H1 (cell line): ENCODE measurements around the gene ZDHHC1. TPM values are rescaled to one million over a fixed set of nuclear protein-coding genes. Genes with fewer than 3 reads are reported as not detected.
A peak's percentile ranks its signal among the peaks of the same experiment; 100 is the strongest.

ENCODE experiments used
- CTCF ChIA-PET: fragments of 300-600 bp; sonication (Branson Sonifier 250); formaldehyde crosslinking; loops from one replicate; lab custom pipeline; 2021; ENCODE audit not compliant: partially characterized antibody; lab: Charles Lee
- POLR2A ChIA-PET: fragments of 300-600 bp; sonication (Branson Sonifier 250); formaldehyde crosslinking; loops from one replicate; lab custom pipeline; 2021; ENCODE audit warnings: inconsistent platforms; ENCODE audit not compliant: partially characterized antibody; lab: Charles Lee
- DNase-seq, 2 experiments: peaks; one replicate each; pipeline versions ENCODE4 v3.0.0 to v3.0.0-alpha.2; 2010 to 2022; ENCODE audit warnings: low spot score in 2 of 2, low read depth in 1 of 2, mixed read lengths in 1 of 2
- FAIRE-seq: peaks from 2 replicates; lab custom pipeline; 2011; peaks lifted over from hg19 to GRCh38; lab: Jason Lieb, UNC
- H2AFZ ChIP-seq: 2 replicates; pipeline ENCODE4 v1.8.1; 2012; ENCODE audit warnings: low read length, inconsistent platforms
- H2AK5ac ChIP-seq: 2 replicates; pipeline ENCODE4 v1.6.1; 2013; ENCODE audit warnings: low read depth, low read length
- H2BK120ac ChIP-seq: replicated peaks from 2 replicates; pipeline ENCODE3; 2013; ENCODE audit warnings: low read depth, low read length, inconsistent platforms
- H2BK12ac ChIP-seq: 2 replicates; pipeline ENCODE4 v1.6.1; 2013; ENCODE audit warnings: low read depth, low read length
- H2BK15ac ChIP-seq: 2 replicates; pipeline ENCODE4 v1.6.1; 2013; ENCODE audit warnings: low read length
- H2BK20ac ChIP-seq: 2 replicates; pipeline ENCODE4 v1.6.1; 2013; ENCODE audit warnings: low read length
- H2BK5ac ChIP-seq: 2 replicates; pipeline ENCODE4 v1.6.1; 2013; ENCODE audit warnings: low read depth, low read length
- H3K14ac ChIP-seq: 2 replicates; pipeline ENCODE4 v1.6.1; 2013; ENCODE audit warnings: inconsistent platforms; ENCODE audit not compliant: insufficient read length
- H3K18ac ChIP-seq: 2 replicates; pipeline ENCODE4 v1.6.1; 2013; ENCODE audit warnings: low read length; ENCODE audit errors: extremely low read depth
- H3K23ac ChIP-seq: 2 replicates; pipeline ENCODE4 v1.6.1; 2013; ENCODE audit warnings: inconsistent platforms; ENCODE audit not compliant: insufficient read length
- H3K23me2 ChIP-seq: 2 replicates; pipeline ENCODE4 v1.6.1; 2013; ENCODE audit warnings: low read depth, low read length
- H3K27ac ChIP-seq: 2 replicates; pipeline ENCODE4 v1.6.1; 2011; ENCODE audit warnings: low read depth, low read length, inconsistent platforms
- H3K27me3 ChIP-seq, 4 experiments: replicated peaks in 1 of 4; 1 replicate in 1 of 4; 2 replicates in 3 of 4; pipeline versions ENCODE4 v1.6.1 to v1.8.1; 2011 to 2013; ENCODE audit warnings: low read length in 3 of 4, mild to moderate bottlenecking in 3 of 4, inconsistent platforms in 2 of 4, mixed read lengths in 2 of 4, moderate library complexity in 1 of 4; ENCODE audit not compliant: control insufficient read depth in 3 of 4, insufficient read depth in 3 of 4; ENCODE audit errors: extremely low read depth in 1 of 4
- H3K36me3 ChIP-seq, 4 experiments: 2 replicates each; pipeline versions ENCODE4 v1.6.1 to v1.8.1; 2011 to 2013; ENCODE audit warnings: mild to moderate bottlenecking in 4 of 4, low read length in 3 of 4, moderate library complexity in 2 of 4, control low read depth in 1 of 4, inconsistent platforms in 1 of 4; ENCODE audit not compliant: insufficient read depth in 4 of 4, control insufficient read depth in 2 of 4
- H3K4ac ChIP-seq: replicated peaks from 2 replicates; pipeline ENCODE3; 2013; ENCODE audit warnings: low read length, low read depth, mixed read lengths, inconsistent platforms; ENCODE audit not compliant: insufficient read length
- H3K4me1 ChIP-seq, 4 experiments: replicated peaks in 1 of 4; 1 replicate in 1 of 4; 2 replicates in 3 of 4; pipeline versions ENCODE4 v1.6.1 to v1.8.1; 2011 to 2013; ENCODE audit warnings: low read length in 3 of 4, inconsistent platforms in 2 of 4, mixed read lengths in 1 of 4; ENCODE audit not compliant: insufficient read depth in 4 of 4, control insufficient read depth in 3 of 4
- H3K4me2 ChIP-seq, 2 experiments: 2 replicates each; pipeline versions ENCODE4 v1.6.1 to v1.8.1; 2011 to 2013; ENCODE audit warnings: low read depth in 2 of 2, low read length in 2 of 2, control low read depth in 1 of 2, inconsistent platforms in 1 of 2, mild to moderate bottlenecking in 1 of 2; ENCODE audit not compliant: insufficient read depth in 1 of 2
- H3K4me3 ChIP-seq, 4 experiments: fragments of 200-600, 300-600 bp in 1 of 4; sonication (generic), shearing (Covaris generic), sonication (Bioruptor Twin) in 1 of 4; 2 replicates each; pipeline versions ENCODE4 v1.5.1 to v1.8.1; 2011 to 2016; ENCODE audit warnings: low read length in 4 of 4, low read depth in 3 of 4, control low read depth in 2 of 4, inconsistent platforms in 2 of 4, mild to moderate bottlenecking in 2 of 4, mixed read lengths in 1 of 4, moderate library complexity in 1 of 4; ENCODE audit not compliant: insufficient read depth in 2 of 4; ENCODE audit errors: extremely low read depth in 1 of 4
- H3K56ac ChIP-seq: replicated peaks from 2 replicates; pipeline ENCODE3; 2013; ENCODE audit warnings: low read depth, mild to moderate bottlenecking, mixed read lengths, low read length, inconsistent platforms; ENCODE audit not compliant: insufficient read length
- H3K79me1 ChIP-seq: 2 replicates; pipeline ENCODE4 v1.6.1; 2013; ENCODE audit warnings: low read depth, low read length, control low read depth
- H3K79me2 ChIP-seq, 2 experiments: 2 replicates each; pipeline versions ENCODE4 v1.6.1 to v1.8.1; 2012 to 2013; ENCODE audit warnings: low read length in 2 of 2, mild to moderate bottlenecking in 2 of 2, inconsistent platforms in 1 of 2; ENCODE audit not compliant: insufficient read depth in 2 of 2, control insufficient read depth in 1 of 2
- H3K9ac ChIP-seq, 4 experiments: replicated peaks in 1 of 4; 1 replicate in 1 of 4; 2 replicates in 3 of 4; pipeline versions ENCODE4 v1.6.1 to v1.8.1; 2011 to 2013; ENCODE audit warnings: low read depth in 3 of 4, low read length in 3 of 4, control low read depth in 2 of 4, mild to moderate bottlenecking in 2 of 4, moderate library complexity in 2 of 4, inconsistent platforms in 1 of 4; ENCODE audit errors: extremely low read depth in 1 of 4
- H3K9me3 ChIP-seq, 2 experiments: 2 replicates each; pipeline versions ENCODE4 v1.6.1 to v1.8.1; 2012 to 2013; ENCODE audit warnings: mild to moderate bottlenecking in 2 of 2, moderate library complexity in 2 of 2, control low read depth in 1 of 2, inconsistent platforms in 1 of 2, low read depth in 1 of 2, low read length in 1 of 2, mixed read lengths in 1 of 2; ENCODE audit not compliant: insufficient read depth in 2 of 2
- H4K20me1 ChIP-seq, 2 experiments: replicated peaks in 1 of 2; 2 replicates each; pipeline versions ENCODE3 to v1.8.1; 2011 to 2013; ENCODE audit warnings: inconsistent platforms in 2 of 2, low read length in 2 of 2, mild to moderate bottlenecking in 1 of 2; ENCODE audit not compliant: insufficient read depth in 2 of 2, control insufficient read depth in 1 of 2
- H4K5ac ChIP-seq: 2 replicates; pipeline ENCODE4 v1.6.1; 2013; ENCODE audit warnings: low read length, low read depth, mixed read lengths, inconsistent platforms; ENCODE audit not compliant: insufficient read length
- H4K8ac ChIP-seq: 2 replicates; pipeline ENCODE4 v1.8.0; 2013; ENCODE audit warnings: mild to moderate bottlenecking, moderate library complexity, low read length, inconsistent platforms; ENCODE audit not compliant: insufficient read depth; ENCODE audit errors: extremely low read depth
- H4K91ac ChIP-seq: replicated peaks from 2 replicates; pipeline ENCODE3; 2013; ENCODE audit warnings: low read length, mixed read lengths, inconsistent platforms; ENCODE audit not compliant: insufficient read length
- CHD1 ChIP-seq: IDR thresholded peaks from 2 replicates; pipeline ENCODE4 v1.6.1; 2012; ENCODE audit warnings: low read depth, low read length, improper control_type of control experiment
- WGBS, 2 experiments: shearing (Covaris generic) in 1 of 2; methylation state at CpG; one replicate each; pipeline versions ENCODE4 v1.1.6 to v1.1.7; 2013 to 2015; ENCODE audit warnings: low lambda C conversion rate in 2 of 2, mixed read lengths in 2 of 2, inconsistent platforms in 1 of 2, low coverage in 1 of 2, missing lambda C conversion rate in 1 of 2; ENCODE audit not compliant: insufficient replicate concordance in 2 of 2, insufficient coverage in 1 of 2, insufficient read length in 1 of 2; ENCODE audit errors: extremely low coverage in 1 of 2, missing lambda C conversion rate in 1 of 2; 5-methylcytosine and 5-hydroxymethylcytosine counted together
- polyA plus RNA-seq, 7 experiments: library from polyadenylated mRNA; depleted of rRNA in 3 of 7; stranded (reverse) in 5 of 7; unstranded in 2 of 7; fragments of >200 nt in 5 of 7; fragments of 200-250 nt in 2 of 7; gene quantifications; 1 replicate in 5 of 7; 2 replicates in 1 of 7; 4 replicates in 1 of 7; pipeline versions ENCODE4 v1.2.1 to v1.2.3, GENCODE V29; 2011 to 2013; ENCODE audit warnings: missing spikeins in 2 of 7, mixed read lengths in 2 of 7
- total RNA-seq: library from RNA; stranded (reverse); fragmentation: NEBNext Ultra II Directional; extraction: Animal tissue kit (Norgen Biotek cat#: 25700); gene quantifications from 2 replicates; pipeline ENCODE4 v1.2.1, GENCODE V29; 2021

ZDHHC1 gene
- total and polyA plus RNA-seq, 2 of the 8 experiments (the other 6 are each of a cell fraction or from before 2014, with no cell fraction given), result 3.1 to 4.9 TPM

DNA sequence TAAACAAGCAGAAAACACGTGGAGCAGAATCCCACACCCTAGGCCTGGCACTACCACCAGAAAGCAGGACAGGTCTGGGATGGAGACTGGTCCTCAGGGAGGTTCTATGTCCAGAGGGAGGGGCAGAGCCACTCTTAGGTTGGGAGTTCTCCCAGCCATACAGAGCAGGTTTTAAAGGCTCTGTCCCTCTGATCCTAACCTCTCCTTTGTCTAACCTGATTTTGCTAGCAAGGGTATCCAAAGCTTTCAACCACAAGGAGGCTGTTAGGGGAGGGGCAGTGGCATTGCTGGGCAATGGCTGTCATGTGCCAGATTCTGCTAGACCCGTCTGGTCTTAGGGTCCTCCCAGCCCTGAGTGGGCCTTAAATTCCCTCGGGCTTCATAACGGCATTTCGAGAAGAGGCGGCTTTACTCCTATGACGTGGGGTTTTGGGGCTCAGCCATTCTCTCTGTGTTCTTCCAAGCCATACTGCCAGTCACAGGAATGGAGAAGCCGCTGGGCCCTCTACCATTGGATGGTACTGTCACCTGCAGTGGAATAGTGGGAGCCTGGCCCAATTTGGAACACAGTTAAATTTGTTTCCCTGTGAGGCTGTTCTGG is 28.7 kb downstream of the ZDHHC1 start:
- Histone ChIP-seq H2AK5ac (no peak overlapping the region), H3K4me1 (peaks cover 0 to 14% (median 4%) of the 10 kb centered on the region in 4 experiments; a peak in 6 of 7 replicates), H4K20me1 (peaks cover under 1 to 3% of the 10 kb centered on the region in 2 experiments), H3K27me3 (peaks cover under 1 to 13% (median 8%) of the 10 kb centered on the region in 4 experiments), H2BK15ac (no peak overlapping the region), H4K91ac (no peak overlapping the region), H2BK120ac (no peak overlapping the region), H3K56ac (no peak overlapping the region), H3K79me2 (no peaks in the 10 kb centered on the region), H3K18ac (no peak overlapping the region), H3K9me3 (no peaks in the 10 kb centered on the region), H4K5ac (no peak overlapping the region), H3K23ac (no peak overlapping the region), H2BK12ac (no peak overlapping the region; the same call in 1 of the 2 replicates), H2BK20ac (no peak overlapping the region), H3K27ac (no peak overlapping the region), H3K4me2 (peak overlapping the region; percentile 22 to 35; a peak in 1 of 4 replicates), H3K79me1 (no peaks in the 10 kb centered on the region), H3K9ac (no peak overlapping the region), H3K14ac (no peak overlapping the region), H3K4me3 (no peak overlapping the region), H3K4ac (no peak overlapping the region), H2AFZ (no peak overlapping the region), H4K8ac (no peak overlapping the region), H2BK5ac (no peak overlapping the region), H3K23me2 (no peaks in the 10 kb centered on the region), H3K36me3 (no peaks in the 10 kb centered on the region)
- TF ChIP-seq CHD1, result no peak
- no peak for DNase-seq
- CTCF ChIA-PET, result interaction anchor here (0.7 to 32.4 kb wide), 9 partner anchors 9 to 1349 kb away, joined by 3 to 476 read pairs (median 5); partner anchors contain the start of genes KCTD19, LRRC36 and ZDHHC1
- 86% methylated on average over 8 of the region's 8 CpGs; no CpG with 5 or more reads in 1 of the 2 experiments for WGBS, 2 experiments
- POLR2A ChIA-PET, result interaction anchor here (1.2 to 1.8 kb wide), 2 partner anchors 9 to 14 kb away, joined by 4 to 5 read pairs; no protein-coding TSS in a partner anchor
- no peak for FAIRE-seq
